ENCODE measurements around the gene TMEM72.

TMEM72 gene

DNA sequence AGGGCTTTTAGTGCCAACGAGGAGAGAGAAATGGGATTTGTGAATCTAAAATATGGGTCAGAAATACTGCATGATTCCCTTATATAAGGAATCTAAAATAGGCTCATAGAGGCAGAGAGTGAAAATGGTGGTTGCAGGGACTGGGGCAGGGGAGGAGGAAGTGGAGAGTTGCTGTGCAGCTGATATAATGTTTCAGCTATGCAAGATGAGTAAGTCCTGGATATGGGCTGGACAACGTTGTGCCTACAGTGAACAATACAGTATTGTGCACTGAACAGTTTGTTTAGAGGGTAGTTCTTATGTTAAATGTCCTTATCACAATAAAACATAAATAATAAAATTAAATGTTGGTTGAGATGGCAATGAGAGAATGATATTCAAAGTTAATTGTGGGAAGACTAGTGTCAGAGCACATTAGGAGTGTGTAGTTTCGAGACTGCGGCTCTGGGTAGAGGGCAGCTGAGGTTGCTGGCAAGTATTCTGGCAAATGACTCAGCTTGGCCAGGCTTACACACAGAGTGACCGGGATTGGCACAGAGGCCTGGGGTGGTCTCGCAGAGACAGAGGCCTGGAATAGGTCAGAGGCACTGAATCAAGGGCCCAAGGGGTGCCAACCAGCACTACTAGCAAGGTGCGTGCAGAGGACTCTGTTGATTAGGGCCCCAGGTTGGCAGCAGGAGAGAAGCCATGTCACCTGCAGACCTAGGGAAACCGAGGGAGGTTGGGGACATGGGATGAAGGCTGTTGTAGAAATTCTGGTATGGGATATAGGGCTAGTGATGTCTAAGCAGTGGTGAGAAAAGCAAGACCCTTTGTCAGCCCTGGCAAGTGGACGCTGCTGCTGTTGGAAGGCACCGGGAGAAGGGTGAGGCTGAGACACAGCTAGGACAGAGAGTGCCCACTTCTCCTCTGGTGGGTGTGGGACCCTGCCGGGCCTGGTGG is 70.3 kb downstream of the TMEM72 start:
- DNase-seq: no peak

DNA sequence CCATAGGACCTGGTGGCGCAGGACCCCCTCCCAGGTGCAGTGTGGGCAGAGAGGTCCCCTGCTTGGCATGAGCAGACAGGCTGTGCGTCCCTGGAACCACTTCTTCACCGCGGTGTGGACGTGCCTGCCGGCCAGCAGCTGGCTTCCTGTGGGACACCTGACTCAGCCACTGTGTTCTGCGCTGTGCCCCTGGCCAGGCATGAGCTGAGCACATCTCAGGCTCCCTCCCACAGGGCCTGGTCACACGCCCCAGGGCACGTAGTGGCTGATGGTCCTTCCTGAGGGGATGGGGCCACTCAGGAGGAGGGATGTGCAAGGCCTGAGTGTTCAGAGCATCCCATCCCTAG is 71.0 kb downstream of the TMEM72 start:
- DNase-seq: no peak

DNA sequence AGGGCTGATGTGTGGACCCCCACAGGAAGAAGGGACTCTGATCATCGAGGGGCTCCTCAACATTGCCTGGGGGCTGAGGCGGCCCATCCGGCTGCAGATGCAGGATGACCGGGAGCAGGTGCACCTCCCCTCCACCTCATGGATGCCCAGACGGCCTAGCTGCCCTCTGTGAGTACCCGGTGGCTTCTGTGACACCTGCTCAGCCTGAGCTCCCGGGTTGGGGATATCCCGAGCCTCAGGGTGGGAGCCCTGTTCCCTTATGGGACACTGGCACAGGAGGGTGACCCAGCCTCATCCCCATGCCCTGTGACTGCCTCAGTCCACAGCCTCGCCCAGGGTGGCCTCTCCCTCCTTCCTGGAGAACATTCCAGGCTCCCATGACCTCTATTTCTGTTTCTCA is 71.4 kb downstream of the TMEM72 start:
- DNase-seq: no peak

DNA sequence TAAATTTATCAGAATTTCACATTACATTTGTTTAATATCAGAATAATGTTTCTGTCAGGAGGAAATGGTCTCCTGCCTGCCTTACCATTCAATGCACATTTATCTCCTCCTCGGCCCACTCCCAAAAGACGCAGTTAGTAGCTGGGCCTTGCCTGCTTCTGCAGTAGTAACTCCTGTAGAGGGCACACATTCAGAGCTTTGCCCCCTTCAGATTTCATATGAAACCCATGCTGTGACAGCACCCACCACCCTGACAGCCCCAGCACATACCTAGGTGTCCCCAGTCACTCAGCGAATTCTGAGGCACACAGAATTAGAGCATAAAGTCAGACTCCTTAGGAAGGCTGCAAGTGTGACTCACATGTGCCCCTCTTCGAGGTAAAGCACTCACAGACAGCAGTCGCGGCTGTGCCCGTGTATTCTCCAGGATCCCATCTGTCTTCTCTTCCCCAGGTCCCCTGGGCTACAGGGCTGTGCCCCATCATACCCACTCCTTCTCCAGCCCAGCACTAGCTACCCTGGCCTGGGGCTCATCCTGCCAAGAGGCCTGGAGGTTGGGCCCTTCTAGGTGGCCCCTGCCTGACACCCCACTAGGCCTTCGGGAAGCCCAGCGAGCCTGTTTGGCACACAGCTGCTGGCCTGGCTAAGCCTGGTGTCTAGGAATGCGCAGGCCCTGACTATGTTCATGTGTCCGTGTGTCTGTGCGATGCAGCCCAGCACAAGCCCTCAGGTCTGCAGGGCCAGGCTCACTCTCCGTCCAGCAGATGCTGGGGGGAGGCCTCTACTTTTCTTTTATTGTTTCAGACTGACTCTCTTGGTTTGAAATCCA is 72.1 kb downstream of the TMEM72 start:
- DNase-seq: no peak

DNA sequence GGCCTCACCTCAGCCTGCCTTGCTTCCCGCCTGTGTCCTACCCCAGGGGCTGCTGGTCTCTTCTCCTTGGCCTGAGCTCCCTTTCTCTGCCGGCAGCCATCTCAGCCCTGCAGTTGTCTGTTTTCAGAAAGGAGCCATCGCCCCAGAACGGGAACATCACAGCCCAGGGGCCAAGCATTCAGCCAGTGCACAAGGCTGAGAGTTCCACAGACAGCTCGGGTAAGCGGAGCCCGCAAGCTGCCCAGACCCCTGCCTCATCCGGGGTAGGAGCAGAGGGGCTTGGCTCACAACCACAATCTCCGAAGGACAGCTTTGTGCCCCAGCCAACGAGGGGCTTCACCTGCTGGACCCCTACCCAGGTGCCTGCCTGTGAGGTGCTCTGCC is 72.8 kb downstream of the TMEM72 start:
- DNase-seq: no peak

DNA sequence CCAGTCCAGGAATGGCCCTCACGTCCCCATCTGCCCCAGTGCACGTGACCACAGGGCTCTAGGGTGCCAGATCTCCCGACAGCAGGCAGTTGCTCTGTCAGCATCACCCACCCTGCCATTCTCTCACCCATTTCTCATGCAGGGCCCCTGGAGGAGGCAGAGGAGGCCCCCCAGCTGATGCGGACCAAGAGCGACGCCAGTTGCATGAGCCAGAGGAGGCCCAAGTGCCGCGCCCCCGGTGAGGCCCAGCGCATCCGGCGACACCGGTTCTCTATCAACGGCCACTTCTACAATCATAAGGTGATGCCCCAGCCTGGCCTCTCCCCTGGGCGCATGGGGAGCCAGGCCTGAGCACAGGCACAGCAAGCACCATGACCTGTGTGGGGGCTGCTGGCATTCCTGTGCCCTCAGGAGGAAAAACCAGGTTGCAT is 73.5 kb downstream of the TMEM72 start:
- no peak for DNase-seq

DNA sequence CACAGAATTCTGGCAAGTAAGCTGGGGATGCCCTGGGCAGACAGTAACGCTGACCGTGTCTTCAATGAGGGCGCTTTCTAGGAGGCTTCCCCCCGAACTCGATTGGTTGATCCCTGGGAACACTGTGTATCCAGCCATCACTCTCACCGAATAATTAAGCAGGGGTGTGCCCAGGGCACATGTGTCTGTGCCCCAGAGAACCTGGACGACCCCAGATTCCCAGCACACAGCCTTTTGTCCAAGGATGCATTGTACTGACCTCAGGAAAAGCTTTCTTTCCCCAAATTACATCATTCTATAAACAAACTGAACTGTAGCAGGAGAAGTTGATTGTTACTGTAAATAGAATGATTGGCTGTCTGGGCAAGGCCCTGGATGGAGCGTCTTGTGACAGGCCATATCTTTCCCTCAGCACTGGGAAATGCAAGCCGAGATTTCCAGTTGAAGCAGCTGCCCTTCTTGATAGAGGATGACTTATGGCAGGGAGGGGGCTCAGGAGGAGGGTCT is 74.1 kb downstream of the TMEM72 start:
- no peak for DNase-seq

DNA sequence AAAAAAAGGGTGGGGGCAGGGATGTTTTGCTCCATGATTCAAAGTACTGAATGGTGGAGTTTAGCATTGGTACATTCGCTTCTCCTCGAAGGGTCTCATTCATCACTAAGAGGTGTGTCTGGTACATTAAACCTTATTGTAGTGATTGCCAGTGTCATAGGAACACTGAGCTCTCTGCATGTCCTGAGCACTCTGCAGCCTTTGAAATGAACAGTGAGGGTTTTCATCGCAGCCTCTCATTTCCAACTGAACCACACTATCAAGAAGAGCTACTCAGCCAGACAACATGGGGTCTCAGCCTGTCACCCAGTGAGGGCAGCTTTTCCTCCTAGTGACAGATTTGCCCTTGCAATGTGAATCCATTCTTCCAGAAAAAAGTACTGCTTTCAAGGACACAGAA is 75.0 kb downstream of the TMEM72 start:
- no peak for DNase-seq
